GM12878 (cell line): ENCODE measurements around the gene RASD1.

ENCODE experiments used
- EP300 ChIP-seq, 2 experiments: fragments of 150-350 bp in 1 of 2; IDR thresholded peaks; 2 replicates each; pipeline ENCODE4 v1.6.1; 2011 to 2012; ENCODE audit warnings: low read depth in 2 of 2, low read length in 2 of 2, borderline replicate concordance in 1 of 2, improper control_type of control experiment in 1 of 2, inconsistent platforms in 1 of 2; ENCODE audit not compliant: control insufficient read depth in 1 of 2
- MYC ChIP-seq: IDR thresholded peaks from 2 replicates; pipeline ENCODE4 v1.6.1; 2011; ENCODE audit warnings: mild to moderate bottlenecking, low read length, moderate library complexity, inconsistent platforms; ENCODE audit not compliant: insufficient read depth, insufficient replicate concordance, insufficient read length, severe bottlenecking
- POLR2A ChIP-seq: IDR thresholded peaks from 2 replicates; pipeline ENCODE4 v1.6.1; 2011; ENCODE audit warnings: low read depth, mild to moderate bottlenecking, low read length
- SREBF2 ChIP-seq: IDR thresholded peaks from 2 replicates; pipeline ENCODE4 v1.6.1; 2012; ENCODE audit warnings: mild to moderate bottlenecking, low read length

DNA sequence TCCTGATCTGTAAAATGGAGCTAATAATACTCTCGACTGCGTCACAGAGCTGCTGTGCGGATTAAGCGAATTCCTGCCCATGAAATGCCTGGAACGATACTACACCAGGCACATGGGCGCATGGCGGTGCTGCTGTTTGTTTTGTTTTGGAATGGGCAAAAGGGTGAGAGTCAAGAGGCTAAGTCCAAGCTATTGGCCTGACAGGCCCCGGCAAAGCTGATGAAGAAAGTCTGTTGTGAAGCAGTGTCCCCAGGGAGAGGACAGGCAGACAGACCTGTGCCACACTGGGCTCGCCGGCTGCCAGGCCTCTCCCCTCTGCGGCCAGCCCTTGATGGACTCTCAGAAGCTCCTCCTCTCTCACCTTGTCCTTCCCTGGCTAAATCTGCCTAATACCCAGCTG is 31.3 kb upstream of the RASD1 start:
- TF ChIP-seq POLR2A (no peak), EP300 (IDR thresholded peaks at IDR 0.05; ENCODE audit: borderline replicate concordance in 1 of 2, control insufficient read depth in 1 of 2, low read depth in 2 of 2, low read length in 2 of 2) (no peak), MYC (no peak), SREBF2 (no peak)
